MCF 10A (cell line): Measurements from ENCODE around the gene ZMIZ1. TPM values are rescaled to one million over a fixed set of nuclear protein-coding genes. Genes with fewer than 3 reads are reported as not detected.
A peak's percentile ranks its signal among the peaks of the same experiment; 100 is the strongest.

Experiments used
- BruUV-seq: library from RNA; stranded (reverse); fragments of 400-500 nt; replicated peaks from 2 replicates; lab custom pipeline; 2021; lab: Mats Ljungman, UMichigan
- CTCF ChIA-PET: fragments of 300-600 bp; sonication (Branson Sonifier 250); formaldehyde crosslinking; extraction: SDS; loops from one replicate; lab custom pipeline; 2021; ENCODE audit warnings: antibody characterized with exemption, inconsistent platforms; lab: Yijun Ruan, JAX
- POLR2A ChIA-PET: fragments of 300-600, 350-650 bp; sonication (Branson Sonifier 250); formaldehyde crosslinking; extraction: SDS; loops from one replicate; lab custom pipeline; 2020; ENCODE audit warnings: antibody characterized with exemption, inconsistent platforms; lab: Yijun Ruan, JAX
- DNase-seq: peaks from one replicate; pipeline ENCODE4 v3.0.0-alpha.2; 2018; ENCODE audit not compliant: unreplicated experiment
- H3K27ac Mint-ChIP-seq: one replicate; pipeline ENCODE4 v1.8.0; 2022; ENCODE audit warnings: mild to moderate bottlenecking, low read depth, mixed read lengths; ENCODE audit not compliant: unreplicated experiment
- H3K27me3 Mint-ChIP-seq: one replicate; pipeline ENCODE4 v1.8.0; 2022; ENCODE audit warnings: mixed read lengths; ENCODE audit not compliant: insufficient read depth, unreplicated experiment
- H3K36me3 Mint-ChIP-seq: one replicate; pipeline ENCODE4 v1.8.0; 2022; ENCODE audit warnings: mild to moderate bottlenecking, moderate library complexity, mixed read lengths; ENCODE audit not compliant: insufficient read depth, unreplicated experiment
- H3K4me1 Mint-ChIP-seq: one replicate; pipeline ENCODE4 v1.8.0; 2022; ENCODE audit warnings: mixed read lengths; ENCODE audit not compliant: insufficient read depth, unreplicated experiment
- H3K4me3 Mint-ChIP-seq: one replicate; pipeline ENCODE4 v1.8.0; 2022; ENCODE audit warnings: mild to moderate bottlenecking, moderate library complexity, mixed read lengths; ENCODE audit not compliant: unreplicated experiment
- H3K9me3 Mint-ChIP-seq: one replicate; pipeline ENCODE4 v1.8.0; 2022; ENCODE audit warnings: mixed read lengths; ENCODE audit not compliant: unreplicated experiment
- CTCF ChIP-seq: fragments of 200-600 bp; IDR thresholded peaks from one replicate; pipeline ENCODE4 v1.8.0; 2022; ENCODE audit warnings: antibody characterized with exemption, mild to moderate bottlenecking; ENCODE audit not compliant: unreplicated experiment
- intact Hi-C: fragments of 100-400 bp; cut with micrococcal nuclease; formaldehyde crosslinking; loops from 2 replicates; pipeline ENCODE4 v1.14.1; 2022
- total RNA-seq: library from RNA; stranded (reverse); gene quantifications from 2 replicates; pipeline ENCODE4 v1.2.3, GENCODE V29; 2022

Gene ZMIZ1
- total RNA-seq, 1 experiment from 2014 or later = 15.5 TPM

GRCh38 chr10:79246209-79246581, 177.4 kb downstream of the ZMIZ1 start:
- DNase-seq = peak; percentile 21
- H3K9me3 Mint-ChIP-seq = no peaks in the 10 kb centered on the region
- TF ChIP-seq CTCF = no peak
- intact Hi-C loops = no loop called here
- no peak overlapping the region for H3K27ac Mint-ChIP-seq
- H3K36me3 Mint-ChIP-seq = peaks cover 12% of the 10 kb centered on the region
- H3K4me1 Mint-ChIP-seq = peaks cover 8% of the 10 kb centered on the region
- no peaks in the 10 kb centered on the region for H3K27me3 Mint-ChIP-seq
- ChIA-PET CTCF (no interaction called here), POLR2A (no interaction called here)
- H3K4me3 Mint-ChIP-seq = no peak overlapping the region
- BruUV-seq = no TSS peak

- peaks cover 12% of the 10 kb centered on the region for H3K36me3 Mint-ChIP-seq
- POLR2A ChIA-PET = no interaction called here
- no peak for TF ChIP-seq CTCF
- CTCF ChIA-PET = no interaction called here
- H3K27ac Mint-ChIP-seq = no peak overlapping the region
- intact Hi-C loops = no loop called here
- no peak for DNase-seq
- H3K9me3 Mint-ChIP-seq = no peaks in the 10 kb centered on the region
- H3K27me3 Mint-ChIP-seq = no peaks in the 10 kb centered on the region
- no TSS peak for BruUV-seq
- H3K4me1 Mint-ChIP-seq = peaks cover 2% of the 10 kb centered on the region
- no peak overlapping the region for H3K4me3 Mint-ChIP-seq
Observed at GRCh38 chr10:79246606-79247275, 178.0 kb downstream of the ZMIZ1 start.

GRCh38 chr10:79247373-79248137, 178.8 kb downstream of the ZMIZ1 start:
- intact Hi-C loops = no loop called here
- Mint-ChIP-seq H3K36me3 (peaks cover 12% of the 10 kb centered on the region), H3K27me3 (no peaks in the 10 kb centered on the region), H3K9me3 (no peaks in the 10 kb centered on the region), H3K4me1 (no peaks in the 10 kb centered on the region), H3K27ac (no peak overlapping the region), H3K4me3 (no peak overlapping the region)
- no peak for TF ChIP-seq CTCF
- POLR2A ChIA-PET = no interaction called here
- CTCF ChIA-PET = no interaction called here
- no TSS peak for BruUV-seq
- DNase-seq = no peak

- CTCF ChIA-PET = no interaction called here
- no peak for TF ChIP-seq CTCF
- intact Hi-C loops = no loop called here
- no TSS peak for BruUV-seq
- Mint-ChIP-seq H3K9me3 (no peaks in the 10 kb centered on the region), H3K36me3 (peaks cover 12% of the 10 kb centered on the region), H3K27ac (no peak overlapping the region), H3K27me3 (no peaks in the 10 kb centered on the region), H3K4me1 (no peaks in the 10 kb centered on the region), H3K4me3 (no peak overlapping the region)
- POLR2A ChIA-PET = no interaction called here
- no peak for DNase-seq
Observed at GRCh38 chr10:79248341-79249185, 179.8 kb downstream of the ZMIZ1 start.
